K562 (cell line): ENCODE measurements around the gene ECM1. TPM values are rescaled to one million over a fixed set of nuclear protein-coding genes. Genes with fewer than 3 reads are reported as not detected.
A peak's percentile ranks its signal among the peaks of the same experiment; 100 is the strongest.

Experiments
- ATAC-seq: fragments of 200-7000 bp; cut with Tn5 transposase; 3 replicates; pipeline ENCODE4 v1.9.1; 2020; ENCODE audit warnings: moderate library complexity
- BruUV-seq: library from RNA; stranded (reverse); fragments of 400-500 nt; replicated peaks from 2 replicates; lab custom pipeline; 2021; lab: Mats Ljungman, UMichigan
- CTCF ChIA-PET: fragments of 300-600 bp; formaldehyde crosslinking; extraction: SDS; loops from one replicate; lab custom pipeline; 2021; ENCODE audit warnings: low intra/inter-chr PET ratio; lab: Yijun Ruan, JAX
- POLR2A ChIA-PET: fragments of 300-600, 350-650 bp; sonication (Branson Sonifier 250); formaldehyde crosslinking; extraction: SDS; loops from one replicate; lab custom pipeline; 2021; ENCODE audit warnings: antibody characterized with exemption, inconsistent platforms; lab: Yijun Ruan, JAX
- DNase-seq, 4 experiments: peaks; one replicate each; pipeline versions ENCODE4 v3.0.0 to v3.0.0-alpha.2; 2011 to 2018; ENCODE audit warnings: low spot score in 3 of 4, mixed read lengths in 3 of 4; ENCODE audit errors: extremely low read depth in 1 of 4
- FAIRE-seq: peaks from 2 replicates; lab custom pipeline; 2011; peaks lifted over from hg19 to GRCh38; lab: Jason Lieb, UNC
- H2AFZ ChIP-seq: 2 replicates; pipeline ENCODE4 v1.6.0; 2011; ENCODE audit warnings: low read depth, low read length, control low read depth, inconsistent platforms
- H3K27ac ChIP-seq: fragments of 200-600 bp; 3 replicates; pipeline ENCODE4 v1.8.0; 2011; ENCODE audit warnings: low read depth, mild to moderate bottlenecking, control low read depth, inconsistent platforms, low read length, moderate library complexity, mixed read lengths; ENCODE audit errors: extremely low read depth
- H3K27me3 ChIP-seq, 2 experiments: fragments of 300-600 bp in 1 of 2; 2 replicates in 1 of 2; 3 replicates in 1 of 2; pipeline versions ENCODE4 v1.6.0 to v1.8.0; 2011; ENCODE audit warnings: inconsistent platforms in 2 of 2, low read length in 2 of 2, mild to moderate bottlenecking in 1 of 2, mixed read lengths in 1 of 2, moderate library complexity in 1 of 2; ENCODE audit not compliant: control insufficient read depth in 2 of 2, insufficient read depth in 2 of 2
- H3K36me3 ChIP-seq: fragments of 300-600 bp; 3 replicates; pipeline ENCODE4 v1.8.0; 2011; ENCODE audit warnings: mild to moderate bottlenecking, low read length, inconsistent platforms; ENCODE audit not compliant: control insufficient read depth, insufficient read depth
- H3K4me1 ChIP-seq, 2 experiments: fragments of 200-600 bp in 1 of 2; replicated peaks in 1 of 2; 2 replicates in 1 of 2; 3 replicates in 1 of 2; pipeline versions ENCODE4 v1.5.1 to v1.8.0; 2011; ENCODE audit warnings: inconsistent platforms in 2 of 2, low read length in 2 of 2, mild to moderate bottlenecking in 1 of 2, mixed read lengths in 1 of 2, moderate library complexity in 1 of 2; ENCODE audit not compliant: control insufficient read depth in 2 of 2, insufficient read depth in 2 of 2
- H3K4me2 ChIP-seq: 2 replicates; pipeline ENCODE4 v1.6.1; 2011; ENCODE audit warnings: low read length, control low read depth, inconsistent platforms, mixed read lengths; ENCODE audit not compliant: insufficient read depth
- H3K4me3 ChIP-seq: fragments of 200-600 bp; sonication (generic), shearing (Covaris generic); 2 replicates; pipeline ENCODE4 v1.5.1; 2016; ENCODE audit warnings: control low read depth, inconsistent platforms
- H3K79me2 ChIP-seq: fragments of 200-600 bp; 3 replicates; pipeline ENCODE4 v1.8.0; 2011; ENCODE audit warnings: low read length, inconsistent platforms; ENCODE audit not compliant: control insufficient read depth, insufficient read depth
- H3K9ac ChIP-seq, 2 experiments: 2 replicates each; pipeline versions ENCODE4 v1.6.0 to v1.6.1; 2011; ENCODE audit warnings: low read depth in 2 of 2, low read length in 2 of 2, control low read depth in 1 of 2, inconsistent platforms in 1 of 2, mild to moderate bottlenecking in 1 of 2, mixed read lengths in 1 of 2; ENCODE audit not compliant: insufficient read depth in 1 of 2
- H3K9me1 ChIP-seq: one replicate; pipeline ENCODE4 v1.6.0; 2011; ENCODE audit warnings: inconsistent platforms, mild to moderate bottlenecking, low read length, moderate library complexity; ENCODE audit not compliant: control insufficient read depth, insufficient read depth
- H3K9me3 ChIP-seq: replicated peaks from 2 replicates; pipeline ENCODE4 v1.5.1; 2011; ENCODE audit warnings: low read depth, low read length, inconsistent platforms; ENCODE audit not compliant: control insufficient read depth, insufficient read depth
- H4K20me1 ChIP-seq: replicated peaks from 2 replicates; pipeline ENCODE4 v1.6.1; 2011; ENCODE audit warnings: low read length, inconsistent platforms, mixed read lengths; ENCODE audit not compliant: control insufficient read depth, insufficient read depth
- TOE1 ChIP-seq, 2 experiments: fragments of 450-650 bp in 1 of 2; sonication (generic) in 1 of 2; formaldehyde crosslinking in 1 of 2; IDR thresholded peaks; 2 replicates each; pipeline versions ENCODE4 v1.7.1 to v1.8.0; 2016 to 2022; ENCODE audit warnings: borderline replicate concordance in 2 of 2, mild to moderate bottlenecking in 2 of 2, antibody characterized with exemption in 1 of 2, inconsistent platforms in 1 of 2, low read depth in 1 of 2, missing genetic modification reagents in 1 of 2, moderate library complexity in 1 of 2
- TSHZ1 ChIP-seq: fragments of 250-450 bp; sonication (Bioruptor Pico); IDR thresholded peaks from 2 replicates; pipeline ENCODE4 v1.4.0; 2020; ENCODE audit warnings: mild to moderate bottlenecking, moderate library complexity
- WGBS: fragments of 100-300 bp; shearing (Covaris generic); methylation state at CpG from one replicate; pipeline ENCODE4 v1.1.6; 2016; ENCODE audit warnings: low coverage, mixed read lengths; ENCODE audit not compliant: insufficient coverage; ENCODE audit errors: missing lambda C conversion rate; 5-methylcytosine and 5-hydroxymethylcytosine counted together
- in situ Hi-C: fragments of 300-500 bp; cut with MboI; formaldehyde crosslinking; loops from 4 replicates; pipeline ENCODE4 v1.15.0; 2018; ENCODE audit warnings: inconsistent platforms, mixed read lengths
- intact Hi-C: fragments of 100-400 bp; cut with micrococcal nuclease; formaldehyde crosslinking; loops from 2 replicates; pipeline ENCODE4 v1.14.2; 2022
- polyA plus RNA-seq, 8 experiments: library from polyadenylated mRNA; depleted of rRNA in 4 of 8; stranded (reverse) in 5 of 8; unstranded in 3 of 8; fragments of >200 nt; fragmentation: Nextera tagmentation in 2 of 8; fragmentation: Illumina TruSeq in 1 of 8; extraction: Ambion mirVana in 2 of 8; extraction: Trizol in 1 of 8; gene quantifications; 2 replicates each; pipeline versions ENCODE4 v1.2.1 to v1.2.3, GENCODE V29; 2011 to 2014; ENCODE audit warnings: inconsistent platforms in 1 of 8, missing spikeins in 1 of 8
- total RNA-seq, 7 experiments: library from RNA; depleted of rRNA in 6 of 7; stranded (reverse); fragments of >200 nt in 6 of 7; fragmentation: Illumina TruSeq in 2 of 7; extraction: Trizol in 2 of 7; gene quantifications; 2 replicates each; pipeline versions ENCODE4 v1.2.1 to v1.2.3, GENCODE V29; 2011 to 2021; ENCODE audit warnings: low replicate concordance in 1 of 7
- TF ChIP-seq, protein P1 (sequence below): fragments of 200-800 bp; sonication (Bioruptor generic); IDR thresholded peaks from 2 replicates; pipeline ENCODE4 v1.6.1; 2017; ENCODE audit warnings: missing genetic modification characterization, missing compliant biosample characterization
- TF ChIP-seq, protein P2 (sequence below): IDR thresholded peaks from 3 replicates; pipeline ENCODE4 v1.6.1; 2011; ENCODE audit warnings: borderline replicate concordance, mild to moderate bottlenecking, moderate library complexity; ENCODE audit not compliant: insufficient read length; ENCODE audit errors: extremely low read depth

Gene ECM1
- total and polyA plus RNA-seq, 9 of the 15 experiments (the other 6 are each of a cell fraction or from before 2014, with no cell fraction given), result 6.6 to 52.2 (median 12.8) TPM

DNA sequence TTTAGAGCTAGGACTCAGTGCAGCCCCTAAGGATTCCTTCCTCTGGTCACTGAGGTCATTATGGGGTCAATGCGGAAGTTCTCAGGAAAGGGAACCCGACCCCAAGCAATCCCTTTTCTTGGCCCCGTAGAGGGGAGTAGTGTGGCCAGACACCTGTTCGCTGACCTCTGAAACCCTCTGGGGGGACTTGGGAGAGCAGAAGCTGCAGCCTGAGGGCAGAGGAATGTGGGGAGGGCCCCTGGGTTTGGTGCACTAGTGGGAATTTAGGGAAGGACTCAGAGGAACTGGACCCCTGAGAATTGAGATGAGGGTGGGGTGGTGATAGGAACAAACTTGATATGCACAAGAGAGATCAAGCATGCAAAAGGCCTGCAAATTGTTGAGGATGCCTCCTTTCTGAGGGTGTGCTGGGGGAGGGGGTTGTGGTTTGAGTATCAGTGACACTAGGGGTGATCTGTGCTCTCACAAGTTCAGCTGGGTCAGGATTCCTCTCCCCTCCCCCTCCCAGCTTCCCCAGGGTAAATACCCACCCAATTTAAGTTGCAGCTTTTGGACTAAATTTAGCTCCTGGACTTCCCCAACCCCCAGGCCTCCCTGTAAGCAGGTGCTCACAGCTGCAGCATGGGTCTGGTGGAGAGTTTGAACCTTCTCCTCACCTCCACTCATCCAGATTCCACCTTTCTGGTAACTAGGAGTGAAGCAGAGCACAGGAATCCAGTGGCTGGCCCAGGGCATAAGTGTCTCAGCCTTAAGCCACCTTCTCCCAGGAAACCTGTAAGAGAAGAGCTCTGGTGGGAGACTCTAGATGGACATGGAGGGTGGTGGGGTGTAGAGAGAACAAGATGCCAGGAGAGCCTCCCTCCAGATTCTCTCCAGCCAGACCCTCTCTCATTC is 54.8 kb downstream of the ECM1 start:
- BruUV-seq, result no TSS peak
- H4K20me1 ChIP-seq, result peaks cover 10% of the 10 kb centered on the region; the same call in 1 of the 2 replicates
- in situ Hi-C loops, result loop anchor here (10.0 kb wide), 1 partner anchor 432 kb away; no protein-coding TSS in a partner anchor
- WGBS, result 14% methylated on average over 4 of the region's 4 CpGs
- no peak for ATAC-seq
- H3K9me3 ChIP-seq, result no peaks in the 10 kb centered on the region
- H2AFZ ChIP-seq, result 0 out of 2 replicates have a peak overlapping the region, but pooled peaks have one; percentile 2
- peaks cover 29% of the 10 kb centered on the region for H3K79me2 ChIP-seq
- peak overlapping the region; percentile 78 for H3K4me2 ChIP-seq
- intact Hi-C loops, result loop anchor here (5.0 kb wide), 2 partner anchors 415 to 435 kb away; no protein-coding TSS in a partner anchor
- DNase-seq, result peak in 1 of 4 experiments; percentile 53
- peaks cover 6% of the 10 kb centered on the region for H3K9me1 ChIP-seq
- peak overlapping the region; percentile 65 to 89 for H3K9ac ChIP-seq
- H3K27ac ChIP-seq, result peak overlapping the region; percentile 81
- CTCF ChIA-PET, result interaction anchor here (0.7 kb wide), 1 partner anchor 59 kb away, joined by 3 read pairs; no protein-coding TSS in a partner anchor
- H3K4me1 ChIP-seq, result peaks cover 46 to 68% of the 10 kb centered on the region in 2 experiments
- POLR2A ChIA-PET, result interaction anchor here (0.5 to 6.5 kb wide), 17 partner anchors 8 to 500 kb away, joined by 3 to 148 read pairs (median 3); partner anchors contain the start of genes ADAMTSL4, ECM1, ENSA and MCL1
- peaks cover 63% of the 10 kb centered on the region for H3K36me3 ChIP-seq
- no peaks in the 10 kb centered on the region for H3K27me3 ChIP-seq
- peak overlapping the region; percentile 26; the same call in 1 of the 2 replicates for H3K4me3 ChIP-seq
- no peak for FAIRE-seq
- TF ChIP-seq, protein P1, sequence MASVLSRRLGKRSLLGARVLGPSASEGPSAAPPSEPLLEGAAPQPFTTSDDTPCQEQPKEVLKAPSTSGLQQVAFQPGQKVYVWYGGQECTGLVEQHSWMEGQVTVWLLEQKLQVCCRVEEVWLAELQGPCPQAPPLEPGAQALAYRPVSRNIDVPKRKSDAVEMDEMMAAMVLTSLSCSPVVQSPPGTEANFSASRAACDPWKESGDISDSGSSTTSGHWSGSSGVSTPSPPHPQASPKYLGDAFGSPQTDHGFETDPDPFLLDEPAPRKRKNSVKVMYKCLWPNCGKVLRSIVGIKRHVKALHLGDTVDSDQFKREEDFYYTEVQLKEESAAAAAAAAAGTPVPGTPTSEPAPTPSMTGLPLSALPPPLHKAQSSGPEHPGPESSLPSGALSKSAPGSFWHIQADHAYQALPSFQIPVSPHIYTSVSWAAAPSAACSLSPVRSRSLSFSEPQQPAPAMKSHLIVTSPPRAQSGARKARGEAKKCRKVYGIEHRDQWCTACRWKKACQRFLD (CRISPR knock-in tag), result no peak
- peak; percentile 47; the same call in 1 of the 2 replicates for TF ChIP-seq TSHZ1 (CRISPR knock-in tag)
- 0 out of 2 replicates have a peak, but pooled peaks have one; percentile 2 for TF ChIP-seq TOE1 (IDR thresholded peaks at IDR 0.05; ENCODE audit: borderline replicate concordance)
- TF ChIP-seq TOE1 (CRISPR knock-in tag; IDR thresholded peaks at IDR 0.05; ENCODE audit: borderline replicate concordance, low read depth), result no peak
- TF ChIP-seq, protein P2, sequence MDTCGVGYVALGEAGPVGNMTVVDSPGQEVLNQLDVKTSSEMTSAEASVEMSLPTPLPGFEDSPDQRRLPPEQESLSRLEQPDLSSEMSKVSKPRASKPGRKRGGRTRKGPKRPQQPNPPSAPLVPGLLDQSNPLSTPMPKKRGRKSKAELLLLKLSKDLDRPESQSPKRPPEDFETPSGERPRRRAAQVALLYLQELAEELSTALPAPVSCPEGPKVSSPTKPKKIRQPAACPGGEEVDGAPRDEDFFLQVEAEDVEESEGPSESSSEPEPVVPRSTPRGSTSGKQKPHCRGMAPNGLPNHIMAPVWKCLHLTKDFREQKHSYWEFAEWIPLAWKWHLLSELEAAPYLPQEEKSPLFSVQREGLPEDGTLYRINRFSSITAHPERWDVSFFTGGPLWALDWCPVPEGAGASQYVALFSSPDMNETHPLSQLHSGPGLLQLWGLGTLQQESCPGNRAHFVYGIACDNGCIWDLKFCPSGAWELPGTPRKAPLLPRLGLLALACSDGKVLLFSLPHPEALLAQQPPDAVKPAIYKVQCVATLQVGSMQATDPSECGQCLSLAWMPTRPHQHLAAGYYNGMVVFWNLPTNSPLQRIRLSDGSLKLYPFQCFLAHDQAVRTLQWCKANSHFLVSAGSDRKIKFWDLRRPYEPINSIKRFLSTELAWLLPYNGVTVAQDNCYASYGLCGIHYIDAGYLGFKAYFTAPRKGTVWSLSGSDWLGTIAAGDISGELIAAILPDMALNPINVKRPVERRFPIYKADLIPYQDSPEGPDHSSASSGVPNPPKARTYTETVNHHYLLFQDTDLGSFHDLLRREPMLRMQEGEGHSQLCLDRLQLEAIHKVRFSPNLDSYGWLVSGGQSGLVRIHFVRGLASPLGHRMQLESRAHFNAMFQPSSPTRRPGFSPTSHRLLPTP, result no peak
